Esophagus muscularis mucosa (tissue), 3 donors: ENCODE data around the gene TCF7L2.

Experiments used
- CTCF ChIP-seq, 3 experiments: fragments of 200-600 bp in 2 of 3; fragments of 450-650 bp in 1 of 3; sonication (generic) in 2 of 3; IDR thresholded peaks; one replicate each; pipeline ENCODE4 v1.5.1; 2017 to 2019; ENCODE audit warnings: antibody characterized with exemption in 3 of 3, mild to moderate bottlenecking in 2 of 3, moderate library complexity in 1 of 3
- POLR2A ChIP-seq: fragments of 450-650 bp; IDR thresholded peaks from one replicate; pipeline ENCODE4 v1.6.1; 2017; ENCODE audit warnings: antibody characterized with exemption, moderate library complexity, mild to moderate bottlenecking, low read depth
- POLR2AphosphoS5 ChIP-seq, 2 donors: sonication (generic); formaldehyde crosslinking; IDR thresholded peaks; one replicate each; pipeline ENCODE4 v1.6.1; 2017; ENCODE audit warnings: antibody characterized with exemption in 2 of 2

GRCh38 chr10:112973046-112973445, 23.0 kb downstream of the TCF7L2 start:
- TF ChIP-seq POLR2A (no peak), POLR2AphosphoS5 (IDR thresholded peaks at IDR 0.05) (no peak), CTCF (IDR thresholded peaks at IDR 0.05) (no peak)
